ENCODE results near the gene TAL1.

TAL1 gene

GRCh38 chr1:47181095-47181954 lies 50.7 kb downstream of the TAL1 start:
- no peak for DNase-seq (ENCODE audit: low read depth, low spot score)
- no peak overlapping the region for H3K4me3 ChIP-seq (ENCODE audit: low read length)

- DNase-seq (ENCODE audit: low read depth, low spot score) = no peak
- H3K4me3 ChIP-seq (ENCODE audit: low read length) = no peak overlapping the region
These were observed 51.4 kb downstream of the TAL1 start for GRCh38 chr1:47180603-47181094.

- DNase-seq (ENCODE audit: low read depth, low spot score) = no peak
- H3K4me3 ChIP-seq (ENCODE audit: low read length) = peak overlapping the region; percentile 68; the same call in 1 of the 2 replicates
These were observed 51.9 kb downstream of the TAL1 start for GRCh38 chr1:47179988-47180563.

GRCh38 chr1:47179017-47179987 lies 52.7 kb downstream of the TAL1 start:
- peak; percentile 86 for DNase-seq (ENCODE audit: low read depth, low spot score)
- peak overlapping the region; percentile 68 for H3K4me3 ChIP-seq (ENCODE audit: low read length)

GRCh38 chr1:47178654-47179016 lies 53.4 kb downstream of the TAL1 start:
- peak overlapping the region; percentile 68 for H3K4me3 ChIP-seq (ENCODE audit: low read length)
- DNase-seq (ENCODE audit: low read depth, low spot score) = no peak

- DNase-seq (ENCODE audit: low read depth, low spot score) = no peak
- H3K4me3 ChIP-seq (ENCODE audit: low read length) = no peak overlapping the region
These were observed 54.0 kb downstream of the TAL1 start for GRCh38 chr1:47178020-47178419.

- no peak overlapping the region for H3K4me3 ChIP-seq (ENCODE audit: low read length)
- DNase-seq (ENCODE audit: low read depth, low spot score) = peak; percentile 60
These were observed 56.6 kb downstream of the TAL1 start for GRCh38 chr1:47175227-47175934.

- H3K4me3 ChIP-seq (ENCODE audit: low read length) = no peak overlapping the region
- DNase-seq (ENCODE audit: low read depth, low spot score) = no peak
These were observed 57.4 kb downstream of the TAL1 start for GRCh38 chr1:47174656-47175020.

GRCh38 chr1:47172782-47173181 lies 59.2 kb downstream of the TAL1 start:
- DNase-seq (ENCODE audit: low read depth, low spot score) = no peak
- H3K4me3 ChIP-seq (ENCODE audit: low read length) = no peak overlapping the region
